ENCODE measurements around the gene XPNPEP2.

XPNPEP2 gene

GRCh38 chrX:129769467-129770154, 30.8 kb downstream of the XPNPEP2 start:
- Histone ChIP-seq H3K4me2 (ENCODE audit: low read length) (peak overlapping the region; percentile 82), H4K20me1 (ENCODE audit: control insufficient read depth, insufficient read depth, low read depth, low read length) (no peaks in the 10 kb centered on the region), H3K27ac (ENCODE audit: low read depth, low read length) (peak overlapping the region; percentile 99), H3K4me1 (ENCODE audit: control insufficient read depth, low read length) (peaks cover 79% of the 10 kb centered on the region), H3K27me3 (ENCODE audit: control insufficient read depth, low read length) (no peaks in the 10 kb centered on the region), H3F3A (ENCODE audit: control insufficient read depth, insufficient read depth) (peaks cover 6% of the 10 kb centered on the region; the same call in 1 of the 2 replicates), H3K9me3 (ENCODE audit: control insufficient read depth, insufficient read depth, low read length) (no peaks in the 10 kb centered on the region), H3K36me3 (ENCODE audit: control insufficient read depth, low read length) (peaks cover 8% of the 10 kb centered on the region), H3K9me2 (replicated peaks; ENCODE audit: control insufficient read depth, low read length) (no peaks in the 10 kb centered on the region), H3K79me2 (ENCODE audit: control insufficient read depth, low read length) (no peaks in the 10 kb centered on the region), H3K4me3 (ENCODE audit: low read length) (peak overlapping the region; percentile 64)
- TF ChIP-seq CTCF (IDR thresholded peaks at IDR 0.05; ENCODE audit: low read depth, low read length, poor library complexity, severe bottlenecking) (no peak), EZH2phosphoT487 (IDR thresholded peaks at IDR 0.05; ENCODE audit: borderline replicate concordance, low read length) (no peak)

GRCh38 chrX:129771266-129771995, 32.7 kb downstream of the XPNPEP2 start:
- Histone ChIP-seq H3K4me2 (ENCODE audit: low read length) (peak overlapping the region; percentile 45), H3F3A (ENCODE audit: control insufficient read depth, insufficient read depth) (peaks cover 8% of the 10 kb centered on the region), H3K9me2 (replicated peaks; ENCODE audit: control insufficient read depth, low read length) (no peaks in the 10 kb centered on the region), H3K4me1 (ENCODE audit: control insufficient read depth, low read length) (peaks cover 90% of the 10 kb centered on the region), H4K20me1 (ENCODE audit: control insufficient read depth, insufficient read depth, low read depth, low read length) (no peaks in the 10 kb centered on the region), H3K79me2 (ENCODE audit: control insufficient read depth, low read length) (no peaks in the 10 kb centered on the region), H3K27ac (ENCODE audit: low read depth, low read length) (peak overlapping the region; percentile 94), H3K27me3 (ENCODE audit: control insufficient read depth, low read length) (no peaks in the 10 kb centered on the region), H3K36me3 (ENCODE audit: control insufficient read depth, low read length) (peaks cover 8% of the 10 kb centered on the region), H3K9me3 (ENCODE audit: control insufficient read depth, insufficient read depth, low read length) (no peaks in the 10 kb centered on the region), H3K4me3 (ENCODE audit: low read length) (peak overlapping the region; percentile 30)
- TF ChIP-seq CTCF (IDR thresholded peaks at IDR 0.05; ENCODE audit: low read depth, low read length, poor library complexity, severe bottlenecking) (no peak), EZH2phosphoT487 (IDR thresholded peaks at IDR 0.05; ENCODE audit: borderline replicate concordance, low read length) (no peak)

GRCh38 chrX:129772796-129773431, 34.1 kb downstream of the XPNPEP2 start:
- peak overlapping the region; percentile 47 for H3K4me3 ChIP-seq (ENCODE audit: low read length)
- H3K79me2 ChIP-seq (ENCODE audit: control insufficient read depth, low read length): peaks cover 4% of the 10 kb centered on the region; the same call in 1 of the 2 replicates
- peak overlapping the region; percentile 61 for H3K4me2 ChIP-seq (ENCODE audit: low read length)
- peaks cover 97% of the 10 kb centered on the region for H3K4me1 ChIP-seq (ENCODE audit: control insufficient read depth, low read length)
- H3F3A ChIP-seq (ENCODE audit: control insufficient read depth, insufficient read depth): peaks cover 8% of the 10 kb centered on the region
- no peaks in the 10 kb centered on the region for H3K9me2 ChIP-seq (replicated peaks; ENCODE audit: control insufficient read depth, low read length)
- H3K36me3 ChIP-seq (ENCODE audit: control insufficient read depth, low read length): peaks cover 8% of the 10 kb centered on the region
- H3K9me3 ChIP-seq (ENCODE audit: control insufficient read depth, insufficient read depth, low read length): no peaks in the 10 kb centered on the region
- no peak for TF ChIP-seq EZH2phosphoT487 (IDR thresholded peaks at IDR 0.05; ENCODE audit: borderline replicate concordance, low read length)
- no peak for TF ChIP-seq CTCF (IDR thresholded peaks at IDR 0.05; ENCODE audit: low read depth, low read length, poor library complexity, severe bottlenecking)
- H4K20me1 ChIP-seq (ENCODE audit: control insufficient read depth, insufficient read depth, low read depth, low read length): no peaks in the 10 kb centered on the region
- peak overlapping the region; percentile 94 for H3K27ac ChIP-seq (ENCODE audit: low read depth, low read length)
- no peaks in the 10 kb centered on the region for H3K27me3 ChIP-seq (ENCODE audit: control insufficient read depth, low read length)
